GM12865 (cell line): ENCODE measurements around the gene SLC16A5.
"Not testable (repeated sequence)": the region's sequence is repeated elsewhere in the genome, so short reads cannot be mapped to it uniquely, and the experiment has no call there.

Experiments
- DNase-seq: peaks from one replicate; pipeline ENCODE4 v3.0.0; 2010; ENCODE audit warnings: low read depth
- H3K4me3 ChIP-seq: 2 replicates; pipeline ENCODE4 v1.5.1; 2011; ENCODE audit warnings: mild to moderate bottlenecking, low read depth, low read length, control low read depth
- CTCF ChIP-seq: IDR thresholded peaks from 2 replicates; pipeline ENCODE4 v1.5.1; 2011; ENCODE audit warnings: low read length, control low read depth, low read depth, inconsistent platforms; ENCODE audit not compliant: insufficient read depth; ENCODE audit errors: missing control alignments

Gene SLC16A5

GRCh38 chr17:75133001-75133400 lies 45.2 kb downstream of the SLC16A5 start:
- TF ChIP-seq CTCF: no peak
- H3K4me3 ChIP-seq: no peak overlapping the region
- DNase-seq: no peak

- H3K4me3 ChIP-seq, DNase-seq: not testable (repeated sequence)
Measured at GRCh38 chr17:75133607-75134347, 46.0 kb downstream of the SLC16A5 start.

- no peak overlapping the region for H3K4me3 ChIP-seq
- no peak for DNase-seq
- TF ChIP-seq CTCF: no peak
Measured at GRCh38 chr17:75135452-75135851, 47.7 kb downstream of the SLC16A5 start.

- H3K4me3 ChIP-seq: no peak overlapping the region
- no peak for TF ChIP-seq CTCF
- DNase-seq: no peak
Measured at GRCh38 chr17:75135946-75136345, 48.2 kb downstream of the SLC16A5 start.

- DNase-seq, H3K4me3 ChIP-seq: not testable (repeated sequence)
Measured at GRCh38 chr17:75137762-75138161, 50.0 kb downstream of the SLC16A5 start.

- TF ChIP-seq CTCF: no peak
- no peak for DNase-seq
- no peak overlapping the region for H3K4me3 ChIP-seq
Measured at GRCh38 chr17:75138519-75138918, 50.8 kb downstream of the SLC16A5 start.

GRCh38 chr17:75142236-75142971 lies 54.6 kb downstream of the SLC16A5 start:
- no peak for DNase-seq
- no peak for TF ChIP-seq CTCF
- no peak overlapping the region for H3K4me3 ChIP-seq
